GM21360 (cell line): Measurements from ENCODE around the gene NRG2.

ENCODE experiments used
- ATAC-seq: cut with Tn5 transposase; IDR thresholded peaks from one replicate; pipeline ENCODE4 v1.9.1; 2021; ENCODE audit warnings: mild to moderate bottlenecking, moderate library complexity; ENCODE audit not compliant: unreplicated experiment

NRG2 gene

DNA sequence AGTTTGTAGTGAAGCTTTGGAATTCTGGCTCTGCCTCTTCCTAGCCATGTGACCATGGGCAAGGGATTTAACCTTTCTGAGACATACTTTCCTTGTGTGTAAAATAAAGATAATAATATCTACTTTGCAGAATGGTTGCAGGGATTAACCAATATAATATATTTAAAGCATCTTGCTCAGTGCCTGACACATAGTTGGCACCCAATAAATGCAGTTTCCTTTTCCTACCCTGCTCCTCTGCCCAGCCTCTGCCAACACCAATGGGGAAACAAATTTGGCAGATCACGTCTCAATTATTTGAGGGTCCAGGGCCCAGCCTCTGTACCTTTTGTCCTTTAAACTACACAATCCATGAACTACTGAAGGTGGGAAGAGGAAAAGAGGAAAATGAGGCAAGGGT lies 91.1 kb downstream of the NRG2 start:
- no peak for ATAC-seq

GRCh38 chr5:139951296-139951924 lies 91.7 kb downstream of the NRG2 start:
- ATAC-seq = no peak

- no peak for ATAC-seq
Measured at GRCh38 chr5:139950436-139950835, 92.7 kb downstream of the NRG2 start.

DNA sequence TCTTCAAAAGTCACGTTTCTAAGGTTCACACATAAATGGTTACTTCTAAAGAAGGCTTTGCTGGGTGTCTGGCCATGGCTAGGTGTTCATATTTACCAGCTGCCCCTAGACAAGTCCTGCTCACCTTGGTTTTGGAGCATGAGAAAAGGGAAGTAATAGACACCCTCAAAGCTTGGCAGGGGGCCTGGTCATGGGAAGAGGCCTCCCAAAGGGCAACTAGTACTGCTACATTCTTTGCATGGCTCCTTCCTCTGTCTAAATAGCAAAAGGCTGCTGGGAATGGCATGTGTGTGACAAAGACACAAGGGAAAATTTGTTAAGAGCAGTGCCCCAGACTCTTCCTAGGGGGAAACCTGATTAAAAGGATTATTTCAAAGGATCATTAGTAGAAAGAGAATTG lies 93.4 kb downstream of the NRG2 start:
- no peak for ATAC-seq

- no peak for ATAC-seq
Measured at GRCh38 chr5:139947727-139948126, 95.4 kb downstream of the NRG2 start.

- no peak for ATAC-seq
Measured at GRCh38 chr5:139946440-139946839, 96.7 kb downstream of the NRG2 start.

- ATAC-seq = no peak
Measured at GRCh38 chr5:139946006-139946405, 97.1 kb downstream of the NRG2 start.

GRCh38 chr5:139942243-139942642 lies 100.9 kb downstream of the NRG2 start:
- ATAC-seq = no peak

GRCh38 chr5:139930406-139930805 lies 112.7 kb downstream of the NRG2 start:
- no peak for ATAC-seq

DNA sequence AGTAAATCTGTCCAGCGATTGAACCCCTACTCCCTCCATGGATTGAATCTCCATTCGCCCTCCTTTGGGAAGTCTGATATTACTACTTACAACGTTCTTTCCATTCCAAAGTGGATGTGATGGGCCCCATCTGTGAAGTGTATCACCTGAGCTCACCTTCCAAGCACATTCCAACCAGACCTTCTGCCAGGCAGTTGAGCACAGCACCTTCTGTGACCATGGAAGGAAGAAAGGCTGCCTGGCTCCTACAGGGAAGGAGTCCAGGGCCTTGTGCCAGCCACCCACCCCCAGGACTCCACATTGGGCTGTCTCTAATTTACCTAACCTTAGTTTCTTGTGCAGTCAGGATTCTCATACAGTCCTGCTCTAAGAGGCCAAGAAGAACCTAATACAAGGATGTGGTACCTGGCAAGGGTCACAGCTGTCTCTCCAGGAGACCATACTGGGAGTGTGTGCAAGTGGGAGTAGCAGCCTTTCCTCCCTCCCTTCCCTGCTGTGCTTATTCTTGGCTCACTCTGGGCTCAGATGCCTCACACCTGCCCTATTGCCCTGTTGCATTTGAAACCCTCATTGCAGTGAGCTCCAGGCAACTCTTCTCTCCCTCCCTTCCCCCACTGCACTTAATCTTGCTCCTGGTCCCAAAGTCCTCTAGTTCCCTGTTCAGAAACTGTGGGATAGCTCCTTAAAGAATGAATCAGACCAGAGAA lies 116.1 kb downstream of the NRG2 start:
- no peak for ATAC-seq

GRCh38 chr5:139925650-139926640 lies 117.2 kb downstream of the NRG2 start:
- ATAC-seq = no peak

GRCh38 chr5:139925216-139925562 lies 117.9 kb downstream of the NRG2 start:
- no peak for ATAC-seq

GRCh38 chr5:139924294-139925215 lies 118.5 kb downstream of the NRG2 start:
- ATAC-seq = no peak

- no peak for ATAC-seq
Measured at GRCh38 chr5:139919308-139919707, 123.8 kb downstream of the NRG2 start.

GRCh38 chr5:139915834-139916233 lies 127.3 kb downstream of the NRG2 start:
- ATAC-seq = no peak

- no peak for ATAC-seq
Measured at GRCh38 chr5:139915266-139915665, 127.8 kb downstream of the NRG2 start.

DNA sequence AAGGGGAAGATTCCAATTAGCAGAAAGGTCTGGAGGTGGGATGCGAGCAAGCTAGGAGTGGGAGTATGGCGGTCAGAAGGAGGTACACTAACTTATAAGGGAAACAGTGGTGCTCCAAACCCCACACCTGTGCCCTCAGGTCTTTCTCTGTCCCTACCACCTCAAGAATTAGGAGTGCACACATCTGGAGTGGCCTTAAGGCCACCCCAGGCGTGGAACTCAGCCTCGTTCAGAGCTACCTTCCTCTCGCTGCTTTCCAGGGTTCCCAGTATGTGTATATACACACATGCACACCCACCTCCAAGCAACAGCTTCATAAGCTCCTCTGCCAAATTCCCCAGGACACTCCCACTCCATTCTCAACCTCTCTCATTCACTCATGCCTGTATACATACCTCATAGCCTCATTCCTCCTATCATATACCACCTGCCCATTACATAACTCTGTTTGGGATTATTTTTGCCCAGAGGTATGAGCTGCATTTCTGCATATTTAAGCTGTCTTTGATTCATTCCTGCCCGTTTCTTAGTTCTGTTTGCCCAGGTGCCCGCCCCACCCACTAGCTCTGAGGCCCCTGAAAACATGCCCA lies 128.8 kb downstream of the NRG2 start:
- no peak for ATAC-seq

GRCh38 chr5:139912804-139913203 lies 130.3 kb downstream of the NRG2 start:
- no peak for ATAC-seq

- no peak for ATAC-seq
Measured at GRCh38 chr5:139912158-139912557, 130.9 kb downstream of the NRG2 start.

DNA sequence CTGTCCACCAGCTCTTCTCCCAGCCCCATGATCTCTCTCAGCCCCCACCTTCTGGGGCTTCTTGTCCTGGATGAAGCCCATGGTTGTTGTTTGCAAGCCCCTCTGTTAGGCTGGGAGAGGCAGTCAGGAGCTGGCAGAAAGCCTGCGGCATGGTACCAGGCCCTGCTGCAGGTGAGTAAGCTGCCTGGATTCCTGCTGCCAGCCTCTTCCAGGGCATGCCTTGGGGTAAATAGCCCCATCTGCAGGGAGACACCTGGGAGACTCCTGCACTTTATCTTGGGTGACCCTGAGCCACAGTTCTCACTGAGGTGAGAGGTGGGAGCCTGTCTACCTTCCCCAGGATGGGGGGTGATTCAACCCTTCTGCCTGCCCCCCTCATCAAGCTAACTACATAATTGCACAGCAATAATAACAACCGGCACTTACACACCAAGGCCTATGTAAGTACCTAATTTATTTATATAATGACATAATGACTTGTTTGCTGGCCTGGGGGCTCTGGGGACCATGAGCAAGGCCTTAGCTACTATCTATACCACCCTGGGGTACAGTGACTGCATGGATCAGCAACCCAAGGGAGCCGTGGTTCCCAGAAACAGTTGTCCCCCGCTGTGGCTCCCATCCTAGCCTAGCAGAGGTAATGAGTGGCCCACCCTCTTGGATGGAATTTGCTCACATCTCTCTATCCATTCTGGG lies 131.5 kb downstream of the NRG2 start:
- no peak for ATAC-seq
